22Rv1 (cell line): Measurements from ENCODE around the gene LONP1.

Experiments used
- H3K27ac ChIP-seq: fragments of 450-650 bp; 2 replicates; pipeline ENCODE4 v1.5.1; 2017
- ZFX ChIP-seq: fragments of 450-650 bp; IDR thresholded peaks from 2 replicates; pipeline ENCODE4 v1.6.1; 2017; ENCODE audit warnings: antibody characterized with exemption, borderline replicate concordance
- TF ChIP-seq, protein P1 (sequence below): fragments of 450-650 bp; IDR thresholded peaks from 2 replicates; pipeline ENCODE4 v1.5.1; 2017; ENCODE audit warnings: mild to moderate bottlenecking

Gene LONP1

DNA sequence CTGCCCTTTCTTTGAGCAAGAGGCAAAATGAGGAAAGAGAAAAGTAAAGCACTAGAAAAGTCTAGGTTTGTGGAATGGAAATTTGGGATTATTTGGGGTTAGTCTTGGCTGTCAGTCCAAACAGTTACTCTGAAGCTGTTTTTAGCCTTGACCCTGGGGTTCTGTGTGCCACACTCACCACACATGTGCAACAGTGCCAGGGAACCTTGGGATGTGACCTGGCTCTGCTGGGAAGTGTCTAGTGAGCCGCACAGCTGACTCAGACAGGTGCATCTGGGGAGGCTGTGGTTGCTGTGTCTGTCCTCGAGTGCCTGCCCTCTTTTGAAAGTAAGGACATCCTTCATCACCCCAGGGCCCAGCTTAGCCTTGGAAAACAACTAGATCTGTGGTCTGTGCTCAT, 55.4 kb downstream of the LONP1 start:
- TF ChIP-seq ZFX, result no peak
- TF ChIP-seq, protein P1, sequence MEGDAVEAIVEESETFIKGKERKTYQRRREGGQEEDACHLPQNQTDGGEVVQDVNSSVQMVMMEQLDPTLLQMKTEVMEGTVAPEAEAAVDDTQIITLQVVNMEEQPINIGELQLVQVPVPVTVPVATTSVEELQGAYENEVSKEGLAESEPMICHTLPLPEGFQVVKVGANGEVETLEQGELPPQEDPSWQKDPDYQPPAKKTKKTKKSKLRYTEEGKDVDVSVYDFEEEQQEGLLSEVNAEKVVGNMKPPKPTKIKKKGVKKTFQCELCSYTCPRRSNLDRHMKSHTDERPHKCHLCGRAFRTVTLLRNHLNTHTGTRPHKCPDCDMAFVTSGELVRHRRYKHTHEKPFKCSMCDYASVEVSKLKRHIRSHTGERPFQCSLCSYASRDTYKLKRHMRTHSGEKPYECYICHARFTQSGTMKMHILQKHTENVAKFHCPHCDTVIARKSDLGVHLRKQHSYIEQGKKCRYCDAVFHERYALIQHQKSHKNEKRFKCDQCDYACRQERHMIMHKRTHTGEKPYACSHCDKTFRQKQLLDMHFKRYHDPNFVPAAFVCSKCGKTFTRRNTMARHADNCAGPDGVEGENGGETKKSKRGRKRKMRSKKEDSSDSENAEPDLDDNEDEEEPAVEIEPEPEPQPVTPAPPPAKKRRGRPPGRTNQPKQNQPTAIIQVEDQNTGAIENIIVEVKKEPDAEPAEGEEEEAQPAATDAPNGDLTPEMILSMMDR, result no peak
- H3K27ac ChIP-seq, result no peak overlapping the region

DNA sequence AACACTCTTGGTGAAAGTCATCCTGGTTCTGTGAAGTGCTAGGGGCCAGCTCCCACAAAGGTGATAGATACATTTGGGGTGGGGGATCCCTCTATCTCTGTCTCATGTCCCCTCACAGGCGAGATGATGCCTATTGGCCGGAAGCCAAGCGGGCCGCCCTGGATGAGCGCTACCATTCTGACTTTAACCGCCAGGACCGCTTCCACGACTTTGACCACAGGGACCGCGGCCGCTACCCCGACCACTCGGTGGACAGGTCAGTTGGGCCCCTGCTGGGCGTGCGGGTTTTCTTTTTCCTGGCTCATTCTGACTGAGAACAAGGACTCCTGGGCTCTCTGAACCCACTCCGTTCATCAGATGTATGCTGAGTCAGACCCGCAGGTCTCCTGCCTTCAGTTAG, 56.0 kb downstream of the LONP1 start:
- TF ChIP-seq ZFX, result no peak
- TF ChIP-seq, protein P1, result no peak
- no peak overlapping the region for H3K27ac ChIP-seq

DNA sequence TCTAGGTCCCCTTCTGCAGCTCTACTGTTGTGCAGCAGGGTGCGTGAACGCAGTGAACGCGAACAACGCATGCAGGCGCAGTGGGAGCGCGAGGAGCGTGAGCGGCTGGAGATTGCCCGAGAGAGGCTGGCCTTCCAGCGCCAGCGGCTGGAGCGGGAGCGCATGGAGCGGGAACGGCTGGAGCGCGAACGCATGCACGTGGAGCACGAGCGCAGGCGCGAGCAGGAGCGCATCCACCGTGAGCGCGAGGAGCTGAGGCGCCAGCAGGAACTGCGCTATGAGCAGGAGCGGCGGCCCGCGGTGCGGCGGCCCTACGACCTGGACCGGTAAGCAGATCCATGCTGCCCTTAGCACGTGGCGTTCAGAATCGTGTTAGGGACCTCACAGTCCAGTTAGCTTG, 58.5 kb downstream of the LONP1 start:
- no peak for TF ChIP-seq ZFX
- TF ChIP-seq, protein P1, result no peak
- H3K27ac ChIP-seq, result no peak overlapping the region

DNA sequence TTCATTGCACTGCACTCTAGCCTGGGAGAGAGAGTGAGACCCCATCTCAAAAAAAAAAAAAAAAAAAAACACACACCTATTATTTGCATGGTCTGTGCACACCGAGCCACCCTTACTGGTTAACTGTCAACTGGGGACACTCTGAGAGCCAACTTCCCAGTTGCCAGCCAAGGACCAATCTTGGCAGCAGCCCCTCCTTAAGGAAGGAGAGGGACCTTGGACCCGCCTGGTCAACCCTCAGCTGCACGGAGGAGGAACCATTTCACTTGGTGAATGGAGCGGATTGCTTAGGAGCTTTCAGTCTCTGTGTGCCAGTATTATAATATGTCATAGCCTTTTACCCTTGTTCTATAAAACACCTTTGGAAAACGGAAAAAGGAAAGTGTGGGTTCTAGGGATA, 64.5 kb downstream of the LONP1 start:
- no peak overlapping the region for H3K27ac ChIP-seq
- no peak for TF ChIP-seq ZFX
- TF ChIP-seq, protein P1, result no peak

DNA sequence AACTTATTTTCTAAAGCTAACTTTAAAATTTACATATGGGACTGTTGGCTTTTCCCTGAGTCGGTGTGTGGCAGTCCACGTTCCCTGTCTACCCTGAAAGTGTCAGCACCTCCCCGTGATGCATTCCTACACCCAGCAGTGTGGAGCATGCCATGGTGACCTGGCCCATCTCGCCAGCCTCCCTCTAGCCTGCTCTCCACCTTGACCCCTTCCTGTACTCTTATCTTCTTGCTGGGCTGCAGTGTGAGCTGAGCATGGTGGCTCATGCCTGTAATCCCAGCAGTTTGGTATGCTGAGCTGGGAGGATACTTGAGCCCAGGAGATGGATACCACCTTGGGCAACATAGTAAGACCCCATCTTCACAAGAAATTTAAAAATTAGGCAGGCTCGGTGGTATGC, 65.0 kb downstream of the LONP1 start:
- TF ChIP-seq, protein P1, result no peak
- TF ChIP-seq ZFX, result no peak
- H3K27ac ChIP-seq, result no peak overlapping the region

DNA sequence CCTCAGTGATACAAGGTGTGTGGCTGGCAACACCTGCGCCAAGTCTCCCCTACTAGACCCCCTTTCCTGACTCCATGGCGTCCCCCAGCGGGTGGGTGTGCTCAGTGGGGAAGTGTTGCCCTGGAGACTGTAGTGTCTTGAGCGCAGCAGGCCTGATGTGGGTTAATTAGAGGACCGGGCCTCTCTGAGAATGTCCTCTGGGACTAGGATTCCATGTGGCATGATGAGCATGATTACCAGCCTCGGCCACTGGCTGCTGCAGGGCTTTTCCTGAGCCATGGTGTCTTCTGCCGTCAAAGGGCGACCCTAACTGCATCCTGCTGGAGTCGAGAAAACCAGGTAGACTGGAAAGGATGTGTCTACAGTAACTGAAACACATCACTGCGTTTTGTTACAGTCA, 67.7 kb downstream of the LONP1 start:
- H3K27ac ChIP-seq, result no peak overlapping the region
- no peak for TF ChIP-seq ZFX
- TF ChIP-seq, protein P1, result no peak

DNA sequence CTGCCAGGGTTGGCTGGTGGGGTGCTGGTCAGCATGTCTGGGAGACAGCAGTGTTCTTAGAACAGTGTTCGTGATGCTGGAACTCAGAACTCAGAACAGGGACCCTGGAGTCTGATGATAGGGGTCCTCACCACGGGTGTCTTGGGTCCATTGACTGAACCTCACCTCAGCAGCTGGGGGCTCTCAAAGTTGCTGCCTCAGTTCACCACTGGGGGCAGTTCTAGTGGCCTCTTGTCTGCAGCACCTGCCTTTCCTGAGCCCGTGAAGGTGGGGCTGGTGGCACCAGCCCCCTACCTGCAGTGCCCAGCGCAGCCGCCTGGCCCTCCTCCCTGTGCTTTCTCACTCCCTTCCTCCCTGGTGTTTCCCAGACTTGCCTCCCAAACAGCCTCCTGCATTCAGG, 68.6 kb downstream of the LONP1 start:
- TF ChIP-seq, protein P1, result no peak
- TF ChIP-seq ZFX, result no peak
- H3K27ac ChIP-seq, result no peak overlapping the region
